ENCODE measurements around the gene AUTS2.

Gene AUTS2

DNA sequence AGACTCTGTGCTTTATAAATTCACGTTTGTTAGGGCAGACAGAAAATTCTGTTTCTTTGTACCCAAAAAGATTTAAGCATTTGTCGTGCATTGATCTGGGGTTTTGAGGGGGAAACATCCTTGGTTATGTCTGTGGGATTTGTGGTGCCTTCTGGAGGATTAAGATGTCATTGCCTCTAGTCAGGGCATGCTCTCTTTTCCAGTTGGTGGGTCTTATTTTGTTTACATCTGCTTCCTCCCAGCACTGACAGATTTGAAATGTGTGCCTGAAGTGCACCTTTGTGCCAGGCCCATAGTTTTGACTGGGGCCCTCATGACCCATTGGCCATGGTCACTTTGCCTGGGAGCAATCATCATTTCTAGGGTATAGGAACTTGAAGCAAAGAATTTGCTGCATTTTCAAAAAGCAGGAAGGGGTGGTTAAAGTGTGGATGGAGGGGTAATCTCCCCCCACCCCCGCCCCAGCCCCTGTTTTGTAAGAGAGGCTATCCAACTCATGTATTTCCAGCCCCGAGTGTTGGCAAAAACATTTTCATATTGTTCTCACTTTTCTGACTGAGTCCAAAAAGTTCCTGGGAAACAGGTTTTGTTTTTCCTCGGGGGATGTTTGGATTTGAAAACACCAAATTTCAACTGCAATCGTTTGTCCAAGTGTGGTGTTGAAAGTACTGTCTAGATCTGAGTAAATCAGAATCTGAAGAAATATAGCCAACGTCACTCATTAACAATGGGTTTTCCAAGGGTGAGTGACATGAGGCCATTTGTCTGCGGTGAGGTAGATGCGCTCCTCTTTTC, 1145.5 kb downstream of the AUTS2 start:
- Histone ChIP-seq H3K36me3 (no peaks in the 10 kb centered on the region), H3K9me3 (ENCODE audit: severe bottlenecking) (no peaks in the 10 kb centered on the region), H3K27me3 (ENCODE audit: insufficient read depth, low read depth, severe bottlenecking) (no peaks in the 10 kb centered on the region), H3K27ac (no peak overlapping the region), H3K4me3 (ENCODE audit: low read depth, low read length) (no peak overlapping the region)
- TF ChIP-seq, protein P1, sequence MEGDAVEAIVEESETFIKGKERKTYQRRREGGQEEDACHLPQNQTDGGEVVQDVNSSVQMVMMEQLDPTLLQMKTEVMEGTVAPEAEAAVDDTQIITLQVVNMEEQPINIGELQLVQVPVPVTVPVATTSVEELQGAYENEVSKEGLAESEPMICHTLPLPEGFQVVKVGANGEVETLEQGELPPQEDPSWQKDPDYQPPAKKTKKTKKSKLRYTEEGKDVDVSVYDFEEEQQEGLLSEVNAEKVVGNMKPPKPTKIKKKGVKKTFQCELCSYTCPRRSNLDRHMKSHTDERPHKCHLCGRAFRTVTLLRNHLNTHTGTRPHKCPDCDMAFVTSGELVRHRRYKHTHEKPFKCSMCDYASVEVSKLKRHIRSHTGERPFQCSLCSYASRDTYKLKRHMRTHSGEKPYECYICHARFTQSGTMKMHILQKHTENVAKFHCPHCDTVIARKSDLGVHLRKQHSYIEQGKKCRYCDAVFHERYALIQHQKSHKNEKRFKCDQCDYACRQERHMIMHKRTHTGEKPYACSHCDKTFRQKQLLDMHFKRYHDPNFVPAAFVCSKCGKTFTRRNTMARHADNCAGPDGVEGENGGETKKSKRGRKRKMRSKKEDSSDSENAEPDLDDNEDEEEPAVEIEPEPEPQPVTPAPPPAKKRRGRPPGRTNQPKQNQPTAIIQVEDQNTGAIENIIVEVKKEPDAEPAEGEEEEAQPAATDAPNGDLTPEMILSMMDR (IDR thresholded peaks at IDR 0.05; ENCODE audit: low read depth, low read length) = no peak
- DNase-seq = no peak

DNA sequence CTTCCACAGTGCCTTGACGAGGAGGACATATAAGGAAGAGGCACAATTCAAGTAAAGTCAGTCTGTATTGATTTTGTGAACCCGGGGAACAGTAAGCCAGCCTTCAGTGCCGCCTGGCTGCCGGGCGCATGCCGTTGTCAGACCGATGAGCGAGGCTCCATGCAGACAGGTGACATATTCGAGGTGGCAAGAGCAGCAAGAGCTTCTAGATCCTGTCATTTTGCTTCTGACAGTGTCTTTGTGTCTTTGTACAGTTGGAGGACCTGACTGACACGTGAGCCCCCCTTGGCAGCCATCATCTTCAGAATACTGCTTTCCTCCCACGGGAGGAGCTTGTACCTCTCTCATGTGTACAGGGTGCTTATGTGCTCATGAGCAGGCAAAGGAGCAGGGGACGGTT, 1146.2 kb downstream of the AUTS2 start:
- no peak overlapping the region for H3K27ac ChIP-seq
- H3K27me3 ChIP-seq (ENCODE audit: insufficient read depth, low read depth, severe bottlenecking) = no peaks in the 10 kb centered on the region

GRCh38 chr7:70749831-70750230, 1151.6 kb downstream of the AUTS2 start:
- Histone ChIP-seq H3K4me3 (ENCODE audit: low read depth, low read length) (no peak overlapping the region), H3K36me3 (no peaks in the 10 kb centered on the region), H3K27me3 (ENCODE audit: insufficient read depth, low read depth, severe bottlenecking) (no peaks in the 10 kb centered on the region), H3K27ac (no peak overlapping the region), H3K9me3 (ENCODE audit: severe bottlenecking) (no peaks in the 10 kb centered on the region)
- no peak for DNase-seq
- TF ChIP-seq, protein P1 (IDR thresholded peaks at IDR 0.05; ENCODE audit: low read depth, low read length) = no peak

More for the DNA sequence above, 1146.2 kb downstream of the AUTS2 start:
- no peak for DNase-seq
- Histone ChIP-seq H3K36me3 (no peaks in the 10 kb centered on the region), H3K4me3 (ENCODE audit: low read depth, low read length) (no peak overlapping the region), H3K9me3 (ENCODE audit: severe bottlenecking) (no peaks in the 10 kb centered on the region)
- TF ChIP-seq, protein P1 (IDR thresholded peaks at IDR 0.05; ENCODE audit: low read depth, low read length) = no peak

GRCh38 chr7:70751895-70752294, 1153.6 kb downstream of the AUTS2 start:
- H3K4me3 ChIP-seq (ENCODE audit: low read depth, low read length) = no peak overlapping the region
- no peak for DNase-seq
- H3K36me3 ChIP-seq = no peaks in the 10 kb centered on the region
- TF ChIP-seq, protein P1 (IDR thresholded peaks at IDR 0.05; ENCODE audit: low read depth, low read length) = no peak
- H3K9me3 ChIP-seq (ENCODE audit: severe bottlenecking) = no peaks in the 10 kb centered on the region
- H3K27ac ChIP-seq = no peak overlapping the region
- no peaks in the 10 kb centered on the region for H3K27me3 ChIP-seq (ENCODE audit: insufficient read depth, low read depth, severe bottlenecking)

GRCh38 chr7:70752794-70753241, 1154.5 kb downstream of the AUTS2 start:
- H3K36me3 ChIP-seq = no peaks in the 10 kb centered on the region
- DNase-seq = peak; percentile 50
- no peaks in the 10 kb centered on the region for H3K27me3 ChIP-seq (ENCODE audit: insufficient read depth, low read depth, severe bottlenecking)
- TF ChIP-seq, protein P1 (IDR thresholded peaks at IDR 0.05; ENCODE audit: low read depth, low read length) = no peak
- H3K27ac ChIP-seq = no peak overlapping the region
- H3K4me3 ChIP-seq (ENCODE audit: low read depth, low read length) = no peak overlapping the region
- H3K9me3 ChIP-seq (ENCODE audit: severe bottlenecking) = no peaks in the 10 kb centered on the region
